Measurements from ENCODE around the gene ABHD12B. TPM values are rescaled to one million over a fixed set of nuclear protein-coding genes. Genes with fewer than 3 reads are reported as not detected.

ABHD12B gene
- total RNA-seq, 2 donors from 2014 or later: not detected

DNA sequence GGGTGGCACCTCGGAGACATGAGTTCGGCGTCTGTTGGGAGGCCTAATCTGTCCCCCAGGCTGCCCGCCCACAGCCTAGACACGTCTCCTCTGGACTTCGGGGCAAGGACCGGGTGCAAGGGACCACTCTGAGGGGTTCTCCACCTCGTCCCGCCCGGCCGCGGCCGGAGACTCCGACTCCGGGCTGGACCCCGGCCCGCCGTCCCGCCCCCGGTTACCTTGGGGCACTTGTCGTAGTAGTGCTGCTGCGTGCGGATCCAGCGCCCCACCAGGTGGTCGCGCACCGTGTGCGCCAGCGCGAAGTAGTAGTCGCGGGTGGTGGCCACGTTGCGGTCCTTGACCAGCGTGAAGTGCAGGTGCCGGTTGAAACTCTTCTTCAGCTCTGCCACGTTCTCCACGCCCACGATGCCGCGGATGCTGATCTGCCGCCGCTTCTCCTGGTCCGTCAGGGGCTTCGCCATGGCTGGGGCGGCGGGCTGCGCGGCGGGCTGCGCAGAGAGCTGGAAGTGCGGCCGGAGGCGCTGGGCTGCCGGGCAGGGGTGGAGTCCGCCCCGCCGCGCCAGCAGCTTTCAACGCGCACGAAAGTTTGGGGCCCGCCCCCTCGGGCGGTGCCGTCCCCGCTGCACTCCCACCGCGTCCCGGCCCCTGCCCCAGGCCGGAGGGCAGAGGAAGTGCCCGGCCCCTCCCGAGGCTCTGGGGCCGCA lies 72.2 kb downstream of the ABHD12B start, which contains the start of gene PYGL:
TSS of gene PYGL (minus strand) at position 541 of the 704 bp plus-strand sequence. CDS start at position 461, 80 bp downstream.
- Histone ChIP-seq H3K4me3 (peak within 1 kb of the TSS; percentile 96), H3K9me3 (no peaks in the 10 kb centered on the region), H3K4me1 (ENCODE audit: control insufficient read depth in 1 of 2, low read depth in 2 of 2) (peaks cover 0 to 14% of the 10 kb centered on the region in 2 donors), H3K27me3 (replicated peaks; ENCODE audit: insufficient read depth) (no peaks in the 10 kb centered on the region), H3K27ac (peak within 1 kb of the TSS; percentile 81 to 84), H3K36me3 (no peaks in the 10 kb centered on the region)
- ATAC-seq (ENCODE audit: insufficient number of reproducible peaks, low FRiP score, low read depth): peak; percentile 79
- DNase-seq (ENCODE audit: low spot score): peak; percentile 18
- peak; percentile 10 for TF ChIP-seq CTCF (IDR thresholded peaks at IDR 0.05)

GRCh38 chr14:50944647-50945413 lies 73.0 kb downstream of the ABHD12B start:
- H3K9me3 ChIP-seq: no peaks in the 10 kb centered on the region
- H3K27me3 ChIP-seq (replicated peaks; ENCODE audit: insufficient read depth): no peaks in the 10 kb centered on the region
- H3K4me1 ChIP-seq (ENCODE audit: control insufficient read depth in 1 of 2, low read depth in 2 of 2): peaks cover 0 to 14% of the 10 kb centered on the region in 2 donors
- H3K4me3 ChIP-seq: peak overlapping the region; percentile 96
- no peak for TF ChIP-seq CTCF (IDR thresholded peaks at IDR 0.05)
- H3K36me3 ChIP-seq: no peaks in the 10 kb centered on the region
- peak overlapping the region; percentile 81 to 84 for H3K27ac ChIP-seq
- ATAC-seq (ENCODE audit: insufficient number of reproducible peaks, low FRiP score, low read depth): peak; percentile 22
- DNase-seq (ENCODE audit: low spot score): peak; percentile 5

GRCh38 chr14:50946234-50946935 lies 74.5 kb downstream of the ABHD12B start:
- H3K36me3 ChIP-seq: no peaks in the 10 kb centered on the region
- ATAC-seq (ENCODE audit: insufficient number of reproducible peaks, low FRiP score, low read depth): no peak
- H3K27ac ChIP-seq: no peak overlapping the region
- no peaks in the 10 kb centered on the region for H3K27me3 ChIP-seq (replicated peaks; ENCODE audit: insufficient read depth)
- H3K9me3 ChIP-seq: no peaks in the 10 kb centered on the region
- no peak for DNase-seq (ENCODE audit: low spot score)
- TF ChIP-seq CTCF (IDR thresholded peaks at IDR 0.05): no peak
- peaks cover 0 to 14% of the 10 kb centered on the region in 2 donors for H3K4me1 ChIP-seq (ENCODE audit: control insufficient read depth in 1 of 2, low read depth in 2 of 2)
- H3K4me3 ChIP-seq: no peak overlapping the region

DNA sequence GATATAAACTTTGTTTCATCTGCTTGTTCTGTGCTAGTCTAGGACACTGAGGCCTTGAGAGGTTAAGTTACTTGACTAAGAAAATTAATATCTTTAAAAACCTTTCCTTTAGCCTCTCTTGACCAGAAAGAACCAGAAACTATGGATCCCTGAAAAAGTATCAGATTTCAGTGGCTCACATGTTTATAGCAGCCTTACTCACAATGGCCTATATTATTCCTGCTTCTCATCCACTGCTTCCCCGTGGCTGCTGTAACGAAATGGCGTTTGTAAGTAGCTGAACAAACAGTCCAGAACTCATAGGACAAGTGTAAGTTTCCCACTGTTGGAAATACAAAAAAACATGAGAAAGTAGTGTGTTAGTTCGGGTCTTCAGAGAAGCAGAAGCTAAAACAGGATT lies 75.6 kb downstream of the ABHD12B start:
- no peak for DNase-seq (ENCODE audit: low spot score)

More for the DNA sequence above, 75.6 kb downstream of the ABHD12B start:
- Histone ChIP-seq H3K36me3 (no peaks in the 10 kb centered on the region), H3K9me3 (no peaks in the 10 kb centered on the region), H3K4me1 (ENCODE audit: control insufficient read depth in 1 of 2, low read depth in 2 of 2) (peaks cover 0 to 14% of the 10 kb centered on the region in 2 donors), H3K27me3 (replicated peaks; ENCODE audit: insufficient read depth) (no peaks in the 10 kb centered on the region), H3K4me3 (no peak overlapping the region), H3K27ac (no peak overlapping the region)
- no peak for ATAC-seq (ENCODE audit: insufficient number of reproducible peaks, low FRiP score, low read depth)
- no peak for TF ChIP-seq CTCF (IDR thresholded peaks at IDR 0.05)

Data from thoracic aorta (tissue), 2 donors.